PFSK-1 (cell line): Measurements from ENCODE around the gene PINK1.

Experiments used
- FOXP2 ChIP-seq: optimal IDR thresholded peaks from 2 replicates; pipeline ENCODE3; 2011; ENCODE audit warnings: borderline replicate concordance, control low read depth, inconsistent platforms; ENCODE audit not compliant: insufficient read depth; ENCODE audit errors: extremely low read length, extremely low read depth
- POLR2AphosphoS5 ChIP-seq: IDR thresholded peaks from 2 replicates; pipeline ENCODE4 v1.6.1; 2012; ENCODE audit warnings: low read depth, mild to moderate bottlenecking, control low read depth, low read length, moderate library complexity
- REST ChIP-seq, 2 experiments: IDR thresholded peaks; 2 replicates each; pipeline versions ENCODE4 v1.6.1 to v1.8.0; 2011 to 2012; ENCODE audit warnings: low read depth in 2 of 2, low read length in 2 of 2, control low read depth in 1 of 2, inconsistent platforms in 1 of 2, mild to moderate bottlenecking in 1 of 2, moderate library complexity in 1 of 2; ENCODE audit not compliant: insufficient read depth in 1 of 2
- SIN3A ChIP-seq: IDR thresholded peaks from 2 replicates; pipeline ENCODE4 v1.6.1; 2012; ENCODE audit warnings: mild to moderate bottlenecking, low read length, moderate library complexity, borderline replicate concordance; ENCODE audit not compliant: insufficient read depth
- TAF1 ChIP-seq: IDR thresholded peaks from 2 replicates; pipeline ENCODE4 v1.6.1; 2012; ENCODE audit warnings: low read length, control low read depth, borderline replicate concordance; ENCODE audit not compliant: insufficient read depth

GRCh38 chr1:20686883-20687725, 53.8 kb downstream of the PINK1 start:
- TF ChIP-seq TAF1 (no peak), POLR2AphosphoS5 (no peak), REST (IDR thresholded peaks at IDR 0.05; ENCODE audit: insufficient read depth in 1 of 2, low read depth in 2 of 2, low read length in 2 of 2) (no peak), SIN3A (no peak), FOXP2 (no peak)
